Liver (tissue), 2 donors: ENCODE results near the gene L3MBTL1.

Source experiments
- TF ChIP-seq, protein P1 (sequence below): IDR thresholded peaks from 2 replicates; pipeline ENCODE4 v1.6.1; 2016; ENCODE audit warnings: antibody characterized with exemption
- TF ChIP-seq, protein P2 (sequence below): fragments of 150-350 bp; IDR thresholded peaks from 2 replicates; pipeline ENCODE4 v1.5.1; 2017; ENCODE audit warnings: improper control_type of control experiment, low read depth, low read length; ENCODE audit not compliant: missing input control
- donor health status: healthy.

GRCh38 chr20:43545837-43546578, 38.5 kb downstream of the L3MBTL1 start:
- TF ChIP-seq, protein P1, sequence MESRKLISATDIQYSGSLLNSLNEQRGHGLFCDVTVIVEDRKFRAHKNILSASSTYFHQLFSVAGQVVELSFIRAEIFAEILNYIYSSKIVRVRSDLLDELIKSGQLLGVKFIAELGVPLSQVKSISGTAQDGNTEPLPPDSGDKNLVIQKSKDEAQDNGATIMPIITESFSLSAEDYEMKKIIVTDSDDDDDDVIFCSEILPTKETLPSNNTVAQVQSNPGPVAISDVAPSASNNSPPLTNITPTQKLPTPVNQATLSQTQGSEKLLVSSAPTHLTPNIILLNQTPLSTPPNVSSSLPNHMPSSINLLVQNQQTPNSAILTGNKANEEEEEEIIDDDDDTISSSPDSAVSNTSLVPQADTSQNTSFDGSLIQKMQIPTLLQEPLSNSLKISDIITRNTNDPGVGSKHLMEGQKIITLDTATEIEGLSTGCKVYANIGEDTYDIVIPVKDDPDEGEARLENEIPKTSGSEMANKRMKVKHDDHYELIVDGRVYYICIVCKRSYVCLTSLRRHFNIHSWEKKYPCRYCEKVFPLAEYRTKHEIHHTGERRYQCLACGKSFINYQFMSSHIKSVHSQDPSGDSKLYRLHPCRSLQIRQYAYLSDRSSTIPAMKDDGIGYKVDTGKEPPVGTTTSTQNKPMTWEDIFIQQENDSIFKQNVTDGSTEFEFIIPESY: no peak
- TF ChIP-seq, protein P2, sequence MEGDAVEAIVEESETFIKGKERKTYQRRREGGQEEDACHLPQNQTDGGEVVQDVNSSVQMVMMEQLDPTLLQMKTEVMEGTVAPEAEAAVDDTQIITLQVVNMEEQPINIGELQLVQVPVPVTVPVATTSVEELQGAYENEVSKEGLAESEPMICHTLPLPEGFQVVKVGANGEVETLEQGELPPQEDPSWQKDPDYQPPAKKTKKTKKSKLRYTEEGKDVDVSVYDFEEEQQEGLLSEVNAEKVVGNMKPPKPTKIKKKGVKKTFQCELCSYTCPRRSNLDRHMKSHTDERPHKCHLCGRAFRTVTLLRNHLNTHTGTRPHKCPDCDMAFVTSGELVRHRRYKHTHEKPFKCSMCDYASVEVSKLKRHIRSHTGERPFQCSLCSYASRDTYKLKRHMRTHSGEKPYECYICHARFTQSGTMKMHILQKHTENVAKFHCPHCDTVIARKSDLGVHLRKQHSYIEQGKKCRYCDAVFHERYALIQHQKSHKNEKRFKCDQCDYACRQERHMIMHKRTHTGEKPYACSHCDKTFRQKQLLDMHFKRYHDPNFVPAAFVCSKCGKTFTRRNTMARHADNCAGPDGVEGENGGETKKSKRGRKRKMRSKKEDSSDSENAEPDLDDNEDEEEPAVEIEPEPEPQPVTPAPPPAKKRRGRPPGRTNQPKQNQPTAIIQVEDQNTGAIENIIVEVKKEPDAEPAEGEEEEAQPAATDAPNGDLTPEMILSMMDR: no peak
